GM12872 (cell line): ENCODE measurements around the gene OR2G2.

Experiments
- CTCF ChIP-seq: IDR thresholded peaks from 3 replicates; pipeline ENCODE4 v1.5.1; 2011; ENCODE audit warnings: low read depth, mild to moderate bottlenecking, low read length, moderate library complexity; ENCODE audit not compliant: insufficient read depth

Gene OR2G2

DNA sequence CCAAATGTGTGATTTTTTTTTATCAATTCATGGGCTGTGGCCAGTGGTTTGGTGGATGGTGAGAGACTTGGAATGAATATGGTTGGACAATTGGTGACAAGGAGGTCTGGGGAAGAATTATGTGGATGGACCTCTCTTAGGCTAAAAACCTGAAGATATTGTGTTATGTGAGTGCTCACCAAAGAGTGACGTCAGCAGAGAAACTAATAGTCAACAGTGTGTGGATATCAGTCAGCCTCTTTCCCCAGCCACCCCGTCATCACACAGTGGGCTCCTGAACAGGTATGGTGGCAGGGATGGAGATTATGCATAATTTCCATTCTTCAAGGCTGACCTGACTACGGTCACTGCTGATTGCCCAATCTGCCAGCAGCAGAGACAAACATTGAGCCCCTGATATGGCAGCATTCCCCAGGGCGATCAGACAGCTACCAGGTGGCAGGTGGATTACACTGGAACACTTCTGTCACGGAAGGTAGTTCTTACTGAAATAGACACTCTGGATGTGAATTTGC is 9.2 kb upstream of the OR2G2 start:
- no peak for TF ChIP-seq CTCF

GRCh38 chr1:247605286-247605685 is 17.1 kb downstream of the OR2G2 start, which contains the start of gene OR2G3:
Gene OR2G3 (plus strand): TSS chr1:247605586. CDS start chr1:247605586, 0 bp downstream.
- no peak for TF ChIP-seq CTCF

DNA sequence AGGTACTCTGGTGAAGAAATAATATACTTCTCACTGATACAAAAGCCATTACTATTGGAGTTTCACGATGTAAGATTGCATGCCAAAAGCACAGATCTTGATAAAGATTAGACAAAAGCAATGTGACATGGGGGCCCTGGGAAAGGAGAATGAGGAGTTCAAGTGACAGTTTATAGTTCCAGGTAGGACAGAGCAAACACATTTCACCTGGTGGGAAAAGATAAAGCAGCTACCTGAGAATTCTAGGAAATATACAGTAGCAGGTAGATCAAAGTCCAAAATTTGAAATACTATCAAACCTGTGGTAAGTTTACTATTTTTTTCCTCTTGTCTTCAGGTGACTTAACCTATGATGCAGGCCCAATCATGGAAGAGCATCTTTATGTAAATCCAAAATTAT is 25.2 kb downstream of the OR2G2 start:
- no peak for TF ChIP-seq CTCF

DNA sequence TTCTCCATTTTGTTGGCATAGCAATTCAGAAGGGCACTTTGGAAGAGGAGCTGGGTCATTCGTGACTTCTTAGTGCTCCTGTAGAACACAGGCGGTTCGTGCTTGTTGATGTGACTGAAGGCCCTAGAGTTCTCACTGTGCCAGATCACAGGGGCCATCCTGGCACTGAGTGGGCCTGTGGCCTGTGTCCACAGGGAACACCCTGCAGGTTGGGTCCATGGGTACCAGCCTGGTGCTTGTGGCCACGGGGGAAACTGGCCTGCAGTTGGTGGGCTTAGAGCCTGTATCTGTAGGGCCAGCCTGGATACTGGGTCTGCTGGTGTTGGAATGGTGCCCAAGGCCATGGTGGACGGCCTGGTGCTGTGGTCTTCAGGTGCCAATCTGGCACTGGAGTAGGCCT is 26.5 kb downstream of the OR2G2 start:
- TF ChIP-seq CTCF, result no peak

DNA sequence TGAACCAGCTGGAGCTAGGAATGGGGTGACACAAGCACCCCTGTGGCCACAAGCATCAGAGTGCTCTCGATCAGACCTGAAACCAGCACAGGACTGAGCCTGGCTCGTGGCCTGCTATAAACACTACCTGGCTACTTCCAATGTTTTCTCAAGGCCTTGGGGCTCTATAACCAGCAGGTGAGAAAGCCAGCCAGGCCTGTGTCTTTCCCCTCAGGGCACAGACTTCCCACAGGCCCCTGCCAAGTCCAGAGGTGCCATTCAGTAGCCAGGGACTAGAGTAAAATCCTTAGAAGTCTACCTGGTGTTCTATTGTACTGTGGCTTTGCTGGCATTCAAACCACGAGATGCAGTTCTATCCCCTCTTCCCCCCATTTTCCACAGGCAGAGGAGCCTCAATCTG is 39.8 kb downstream of the OR2G2 start:
- TF ChIP-seq CTCF, result no peak

DNA sequence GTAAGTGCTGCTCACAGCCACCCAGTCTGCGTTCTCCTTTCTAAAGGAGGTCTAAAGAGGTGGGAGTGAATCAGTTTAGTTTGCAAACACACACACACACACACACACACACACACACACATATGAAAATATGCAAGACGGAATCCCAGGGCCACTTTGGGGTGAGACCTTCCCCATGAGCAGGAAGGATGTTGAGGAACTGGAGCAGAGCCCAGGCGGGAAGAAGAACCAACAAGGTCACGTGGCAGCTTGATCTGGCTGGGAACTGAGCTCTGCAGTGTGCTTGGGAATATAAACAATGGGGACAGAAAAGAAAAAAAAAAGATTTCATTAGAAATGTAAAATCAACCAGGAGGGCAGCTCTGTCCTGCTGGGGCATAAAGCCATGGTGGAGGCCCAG is 49.9 kb downstream of the OR2G2 start:
- no peak for TF ChIP-seq CTCF

DNA sequence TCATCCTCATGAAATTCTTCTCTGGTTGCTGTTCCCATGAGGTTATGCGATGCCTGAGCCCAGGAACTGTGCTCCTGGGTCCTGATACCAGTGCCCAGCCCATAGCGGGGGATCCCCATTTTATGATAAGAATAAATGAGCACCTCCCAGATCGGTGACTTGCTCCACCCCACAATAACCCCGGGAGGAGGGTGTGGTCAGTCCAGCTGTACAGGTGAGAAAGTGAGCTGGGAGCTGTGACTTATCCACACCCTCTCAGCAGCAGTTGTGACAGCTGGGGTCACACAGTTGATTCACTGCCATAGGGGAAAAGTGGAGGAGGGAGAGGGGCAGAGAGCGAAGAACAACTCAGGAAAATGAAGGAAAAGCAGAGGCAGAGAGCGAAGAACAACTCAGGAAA is 50.6 kb downstream of the OR2G2 start:
- no peak for TF ChIP-seq CTCF
